ENCODE measurements around the gene CNTNAP5. TPM values are rescaled to one million over a fixed set of nuclear protein-coding genes. Genes with fewer than 3 reads are reported as not detected.
A peak's percentile ranks its signal among the peaks of the same experiment; 100 is the strongest.

The CNTNAP5 gene
- polyA plus RNA-seq, 4 donors, result 0.03 to 0.12 TPM; not detected in 2

GRCh38 chr2:124561486-124561885, 536.4 kb downstream of the CNTNAP5 start:
- Histone ChIP-seq H3K4me1 (ENCODE audit: control insufficient read depth in 3 of 3, insufficient read depth in 2 of 3, low read depth in 1 of 3, low read length in 2 of 3) (no peaks in the 10 kb centered on the region), H3K4me3 (ENCODE audit: low read depth in 1 of 3, low read length in 3 of 3) (no peak overlapping the region), H3K27ac (ENCODE audit: low read depth in 1 of 3, low read length in 2 of 3) (no peak overlapping the region), H3K36me3 (ENCODE audit: control insufficient read depth in 3 of 3, insufficient read depth in 2 of 3, low read depth in 1 of 3, low read length in 3 of 3) (no peaks in the 10 kb centered on the region), H3K27me3 (ENCODE audit: control insufficient read depth in 3 of 3, insufficient read depth in 3 of 3, low read length in 3 of 3) (no peaks in the 10 kb centered on the region), H3K9me3 (ENCODE audit: control insufficient read depth in 2 of 2, insufficient read depth in 1 of 2, low read depth in 1 of 2, low read length in 1 of 2) (no peaks in the 10 kb centered on the region)
- DNase-seq, result no peak
- WGBS, 3 donors, result 77 to 91% (median 79%) methylated on average over 2 of the region's 2 CpGs
- FAIRE-seq, result no peak

- no peak for FAIRE-seq
Measured at GRCh38 chr2:124563426-124563825, 538.3 kb downstream of the CNTNAP5 start.

DNA sequence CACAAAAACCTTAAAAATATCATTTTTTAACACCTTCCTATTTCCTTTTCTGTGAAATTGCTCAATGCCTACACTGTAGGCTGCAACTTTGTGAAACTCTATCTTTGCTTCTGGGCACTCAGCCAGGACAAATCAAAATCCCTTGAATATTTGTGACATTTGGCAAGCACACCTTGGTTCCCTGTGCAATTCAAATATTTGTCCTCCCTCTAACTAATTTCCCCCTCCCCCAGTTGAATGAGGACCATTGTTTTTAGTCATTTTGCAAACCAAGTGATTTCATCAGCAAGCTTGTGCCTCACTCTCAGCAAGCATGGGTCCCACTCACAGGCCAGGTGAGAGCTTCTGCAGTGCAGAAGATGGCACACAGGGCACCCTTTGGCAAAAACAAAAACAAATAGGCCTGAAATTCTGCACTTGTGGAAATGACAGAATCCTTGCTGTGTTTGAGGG, 541.5 kb downstream of the CNTNAP5 start:
- Histone ChIP-seq H3K9me3 (ENCODE audit: control insufficient read depth in 2 of 2, insufficient read depth in 1 of 2, low read depth in 1 of 2, low read length in 1 of 2) (no peaks in the 10 kb centered on the region), H3K27me3 (ENCODE audit: control insufficient read depth in 3 of 3, insufficient read depth in 3 of 3, low read length in 3 of 3) (no peaks in the 10 kb centered on the region), H3K36me3 (ENCODE audit: control insufficient read depth in 3 of 3, insufficient read depth in 2 of 3, low read depth in 1 of 3, low read length in 3 of 3) (no peaks in the 10 kb centered on the region), H3K4me3 (ENCODE audit: low read depth in 1 of 3, low read length in 3 of 3) (no peak overlapping the region), H3K27ac (ENCODE audit: low read depth in 1 of 3, low read length in 2 of 3) (no peak overlapping the region), H3K4me1 (ENCODE audit: control insufficient read depth in 3 of 3, insufficient read depth in 2 of 3, low read depth in 1 of 3, low read length in 2 of 3) (no peaks in the 10 kb centered on the region)
- FAIRE-seq, result no peak
- no peak for DNase-seq

More at GRCh38 chr2:124563426-124563825, 538.3 kb downstream of the CNTNAP5 start:
- Histone ChIP-seq H3K36me3 (ENCODE audit: control insufficient read depth in 3 of 3, insufficient read depth in 2 of 3, low read depth in 1 of 3, low read length in 3 of 3) (no peaks in the 10 kb centered on the region), H3K27me3 (ENCODE audit: control insufficient read depth in 3 of 3, insufficient read depth in 3 of 3, low read length in 3 of 3) (no peaks in the 10 kb centered on the region), H3K27ac (ENCODE audit: low read depth in 1 of 3, low read length in 2 of 3) (no peak overlapping the region), H3K4me3 (ENCODE audit: low read depth in 1 of 3, low read length in 3 of 3) (no peak overlapping the region), H3K4me1 (ENCODE audit: control insufficient read depth in 3 of 3, insufficient read depth in 2 of 3, low read depth in 1 of 3, low read length in 2 of 3) (no peaks in the 10 kb centered on the region), H3K9me3 (ENCODE audit: control insufficient read depth in 2 of 2, insufficient read depth in 1 of 2, low read depth in 1 of 2, low read length in 1 of 2) (no peaks in the 10 kb centered on the region)
- DNase-seq, result peak in 1 of 2 donors; percentile 51

DNA sequence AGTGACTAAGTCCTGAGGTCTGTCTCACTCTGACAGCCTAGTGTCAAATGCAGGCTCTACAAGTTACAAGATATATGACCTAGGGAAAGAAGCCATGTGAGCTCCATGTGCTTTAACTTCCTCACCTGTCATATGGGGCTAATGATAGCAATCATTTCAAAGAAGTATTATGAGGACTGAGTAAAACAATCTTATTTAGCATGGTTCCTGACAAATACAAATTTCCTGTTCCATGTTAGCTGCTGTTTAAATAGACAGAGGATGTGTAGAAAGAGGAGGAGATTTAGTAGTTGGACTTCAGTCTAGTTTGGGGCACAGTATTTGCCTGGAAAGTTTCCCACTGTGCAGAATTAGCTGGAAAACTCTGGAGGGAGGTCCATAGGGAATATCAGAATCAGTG, 545.8 kb downstream of the CNTNAP5 start:
- Histone ChIP-seq H3K4me1 (ENCODE audit: control insufficient read depth in 3 of 3, insufficient read depth in 2 of 3, low read depth in 1 of 3, low read length in 2 of 3) (peaks cover 0 to 2% (median 0%) of the 10 kb centered on the region in 3 donors), H3K27me3 (ENCODE audit: control insufficient read depth in 3 of 3, insufficient read depth in 3 of 3, low read length in 3 of 3) (no peaks in the 10 kb centered on the region), H3K36me3 (ENCODE audit: control insufficient read depth in 3 of 3, insufficient read depth in 2 of 3, low read depth in 1 of 3, low read length in 3 of 3) (no peaks in the 10 kb centered on the region), H3K27ac (ENCODE audit: low read depth in 1 of 3, low read length in 2 of 3) (no peak overlapping the region), H3K9me3 (ENCODE audit: control insufficient read depth in 2 of 2, insufficient read depth in 1 of 2, low read depth in 1 of 2, low read length in 1 of 2) (no peaks in the 10 kb centered on the region), H3K4me3 (ENCODE audit: low read depth in 1 of 3, low read length in 3 of 3) (no peak overlapping the region)
- FAIRE-seq (no peak), DNase-seq (no peak)

- Histone ChIP-seq H3K27ac (ENCODE audit: low read depth in 1 of 3, low read length in 2 of 3) (no peak overlapping the region), H3K27me3 (ENCODE audit: control insufficient read depth in 3 of 3, insufficient read depth in 3 of 3, low read length in 3 of 3) (no peaks in the 10 kb centered on the region), H3K4me3 (ENCODE audit: low read depth in 1 of 3, low read length in 3 of 3) (no peak overlapping the region), H3K4me1 (ENCODE audit: control insufficient read depth in 3 of 3, insufficient read depth in 2 of 3, low read depth in 1 of 3, low read length in 2 of 3) (peaks cover 0 to 2% (median 0%) of the 10 kb centered on the region in 3 donors), H3K9me3 (ENCODE audit: control insufficient read depth in 2 of 2, insufficient read depth in 1 of 2, low read depth in 1 of 2, low read length in 1 of 2) (no peaks in the 10 kb centered on the region), H3K36me3 (ENCODE audit: control insufficient read depth in 3 of 3, insufficient read depth in 2 of 3, low read depth in 1 of 3, low read length in 3 of 3) (no peaks in the 10 kb centered on the region)
- FAIRE-seq, result no peak
- WGBS, 3 donors, result 89 to 92% (median 90%) methylated on average over 3 of the region's 3 CpGs
- no peak for DNase-seq
Measured at GRCh38 chr2:124571836-124572235, 546.7 kb downstream of the CNTNAP5 start.

- peak in 1 of 2 donors; percentile 66 for DNase-seq
- no peaks in the 10 kb centered on the region for H3K27me3 ChIP-seq (ENCODE audit: control insufficient read depth in 3 of 3, insufficient read depth in 3 of 3, low read length in 3 of 3)
- no peaks in the 10 kb centered on the region for H3K36me3 ChIP-seq (ENCODE audit: control insufficient read depth in 3 of 3, insufficient read depth in 2 of 3, low read depth in 1 of 3, low read length in 3 of 3)
- H3K4me3 ChIP-seq (ENCODE audit: low read depth in 1 of 3, low read length in 3 of 3), result no peak overlapping the region
- 2 to 40% (median 26%) methylated on average over 1 of the region's 1 CpG for WGBS, 3 donors
- H3K9me3 ChIP-seq (ENCODE audit: control insufficient read depth in 2 of 2, insufficient read depth in 1 of 2, low read depth in 1 of 2, low read length in 1 of 2), result no peaks in the 10 kb centered on the region
- peaks cover 0 to 2% (median 0%) of the 10 kb centered on the region in 3 donors for H3K4me1 ChIP-seq (ENCODE audit: control insufficient read depth in 3 of 3, insufficient read depth in 2 of 3, low read depth in 1 of 3, low read length in 2 of 3)
- no peak for FAIRE-seq
- H3K27ac ChIP-seq (ENCODE audit: low read depth in 1 of 3, low read length in 2 of 3), result no peak overlapping the region
Measured at GRCh38 chr2:124572934-124573634, 548.0 kb downstream of the CNTNAP5 start.

DNA sequence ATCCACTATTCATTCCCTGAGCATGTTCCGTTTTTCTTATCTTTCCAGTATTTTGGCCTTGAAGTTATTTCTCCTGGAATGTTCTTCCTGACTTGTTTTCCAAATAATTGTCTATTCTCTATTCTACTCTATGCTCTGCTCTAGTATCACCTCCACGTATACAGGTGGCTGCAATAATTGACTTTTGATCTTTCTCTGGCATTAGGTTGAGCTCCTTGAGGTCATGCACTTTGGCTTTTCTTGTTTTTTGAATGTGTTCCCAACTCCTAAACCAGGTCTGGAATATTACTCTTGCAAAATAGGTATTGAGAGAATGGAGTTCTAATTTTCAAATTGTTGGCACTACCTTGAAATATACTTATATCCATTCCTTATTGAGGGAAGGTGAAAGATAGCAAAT, 550.4 kb downstream of the CNTNAP5 start:
- 65 to 83% (median 72%) methylated on average over 2 of the region's 2 CpGs for WGBS, 3 donors

GRCh38 chr2:124580263-124580662, 555.2 kb downstream of the CNTNAP5 start:
- DNase-seq, result no peak
- no peak overlapping the region for H3K4me3 ChIP-seq (ENCODE audit: low read depth in 1 of 3, low read length in 3 of 3)
- FAIRE-seq, result no peak
- H3K27ac ChIP-seq (ENCODE audit: low read depth in 1 of 3, low read length in 2 of 3), result no peak overlapping the region
- 74 to 86% (median 79%) methylated on average over 4 of the region's 4 CpGs for WGBS, 3 donors
- H3K36me3 ChIP-seq (ENCODE audit: control insufficient read depth in 3 of 3, insufficient read depth in 2 of 3, low read depth in 1 of 3, low read length in 3 of 3), result no peaks in the 10 kb centered on the region
- H3K4me1 ChIP-seq (ENCODE audit: control insufficient read depth in 3 of 3, insufficient read depth in 2 of 3, low read depth in 1 of 3, low read length in 2 of 3), result no peaks in the 10 kb centered on the region
- H3K27me3 ChIP-seq (ENCODE audit: control insufficient read depth in 3 of 3, insufficient read depth in 3 of 3, low read length in 3 of 3), result no peaks in the 10 kb centered on the region
- H3K9me3 ChIP-seq (ENCODE audit: control insufficient read depth in 2 of 2, insufficient read depth in 1 of 2, low read depth in 1 of 2, low read length in 1 of 2), result no peaks in the 10 kb centered on the region

More for the DNA sequence above, 550.4 kb downstream of the CNTNAP5 start:
- H3K36me3 ChIP-seq (ENCODE audit: control insufficient read depth in 3 of 3, insufficient read depth in 2 of 3, low read depth in 1 of 3, low read length in 3 of 3), result no peaks in the 10 kb centered on the region
- H3K27me3 ChIP-seq (ENCODE audit: control insufficient read depth in 3 of 3, insufficient read depth in 3 of 3, low read length in 3 of 3), result no peaks in the 10 kb centered on the region
- H3K4me3 ChIP-seq (ENCODE audit: low read depth in 1 of 3, low read length in 3 of 3), result no peak overlapping the region
- H3K9me3 ChIP-seq (ENCODE audit: control insufficient read depth in 2 of 2, insufficient read depth in 1 of 2, low read depth in 1 of 2, low read length in 1 of 2), result no peaks in the 10 kb centered on the region
- no peak for FAIRE-seq
- no peak overlapping the region for H3K27ac ChIP-seq (ENCODE audit: low read depth in 1 of 3, low read length in 2 of 3)
- peaks cover 0 to 2% (median 0%) of the 10 kb centered on the region in 3 donors for H3K4me1 ChIP-seq (ENCODE audit: control insufficient read depth in 3 of 3, insufficient read depth in 2 of 3, low read depth in 1 of 3, low read length in 2 of 3)
- DNase-seq, result no peak

- Histone ChIP-seq H3K9me3 (ENCODE audit: control insufficient read depth in 2 of 2, insufficient read depth in 1 of 2, low read depth in 1 of 2, low read length in 1 of 2) (no peaks in the 10 kb centered on the region), H3K27ac (ENCODE audit: low read depth in 1 of 3, low read length in 2 of 3) (no peak overlapping the region), H3K27me3 (ENCODE audit: control insufficient read depth in 3 of 3, insufficient read depth in 3 of 3, low read length in 3 of 3) (no peaks in the 10 kb centered on the region), H3K4me3 (ENCODE audit: low read depth in 1 of 3, low read length in 3 of 3) (no peak overlapping the region), H3K4me1 (ENCODE audit: control insufficient read depth in 3 of 3, insufficient read depth in 2 of 3, low read depth in 1 of 3, low read length in 2 of 3) (no peaks in the 10 kb centered on the region), H3K36me3 (ENCODE audit: control insufficient read depth in 3 of 3, insufficient read depth in 2 of 3, low read depth in 1 of 3, low read length in 3 of 3) (no peaks in the 10 kb centered on the region)
- no peak for DNase-seq
- no peak for FAIRE-seq
Measured at GRCh38 chr2:124582387-124582786, 557.3 kb downstream of the CNTNAP5 start.
